Fibroblast of skin of abdomen (primary cell): Measurements from ENCODE around the gene ETFDH.
"Not testable (repeated sequence)": the region's sequence is repeated elsewhere in the genome, so short reads cannot be mapped to it uniquely, and the experiment has no call there.

Experiments
- DNase-seq: peaks from one replicate; pipeline ENCODE4 v3.0.0-alpha.2; 2013

Gene ETFDH

GRCh38 chr4:158681629-158682028, 9.5 kb downstream of the ETFDH start:
- no peak for DNase-seq

GRCh38 chr4:158682066-158682465, 10.0 kb downstream of the ETFDH start:
- DNase-seq: no peak

- no peak for DNase-seq
These were observed 16.7 kb downstream of the ETFDH start for GRCh38 chr4:158688813-158689212.

GRCh38 chr4:158704274-158704673, 32.2 kb downstream of the ETFDH start:
- DNase-seq: no peak

GRCh38 chr4:158710814-158711213, 38.7 kb downstream of the ETFDH start:
- DNase-seq: peak; percentile 9

- not testable (repeated sequence) for DNase-seq
These were observed 40.5 kb downstream of the ETFDH start for GRCh38 chr4:158712622-158713021.

- no peak for DNase-seq
These were observed 42.8 kb downstream of the ETFDH start for GRCh38 chr4:158714937-158715336.

- DNase-seq: no peak
These were observed 43.7 kb downstream of the ETFDH start for GRCh38 chr4:158715802-158716201.

- DNase-seq: no peak
These were observed 49.6 kb downstream of the ETFDH start for GRCh38 chr4:158721680-158722079.

- peak; percentile 29 for DNase-seq
These were observed 50.3 kb downstream of the ETFDH start for GRCh38 chr4:158722291-158722916.

GRCh38 chr4:158722917-158723793, 51.1 kb downstream of the ETFDH start, which contains the start of gene PPID:
Gene PPID (minus strand): TSS chr4:158723396. CDS start chr4:158723288, 108 bp downstream.
- peak; percentile 76 for DNase-seq

GRCh38 chr4:158724637-158725036, 52.5 kb downstream of the ETFDH start:
- no peak for DNase-seq

- DNase-seq: no peak
These were observed 54.5 kb downstream of the ETFDH start for GRCh38 chr4:158726633-158727032.

GRCh38 chr4:158728236-158728635, 56.1 kb downstream of the ETFDH start:
- DNase-seq: no peak

GRCh38 chr4:158729716-158730559, 57.8 kb downstream of the ETFDH start:
- peak; percentile 55 for DNase-seq

GRCh38 chr4:158738866-158739265, 66.8 kb downstream of the ETFDH start:
- DNase-seq: no peak

GRCh38 chr4:158739600-158739999, 67.5 kb downstream of the ETFDH start:
- no peak for DNase-seq

- DNase-seq: no peak
These were observed 69.4 kb downstream of the ETFDH start for GRCh38 chr4:158741326-158742021.

- DNase-seq: not testable (repeated sequence)
These were observed 74.4 kb downstream of the ETFDH start for GRCh38 chr4:158746537-158746936.

- DNase-seq: peak; percentile 89
These were observed 78.3 kb downstream of the ETFDH start for GRCh38 chr4:158750379-158750778.

- peak; percentile 72 for DNase-seq
These were observed 82.5 kb downstream of the ETFDH start for GRCh38 chr4:158754385-158755180.
